GM10266 (cell line): Measurements from ENCODE around the gene NXPH4.

Source experiments
- DNase-seq: peaks from one replicate; pipeline ENCODE4 v3.0.0; 2012; ENCODE audit errors: extremely low spot score
- TF ChIP-seq, protein P1 (sequence below): IDR thresholded peaks from 2 replicates; pipeline ENCODE4 v1.5.1; 2012; ENCODE audit warnings: mild to moderate bottlenecking, low read depth; ENCODE audit not compliant: control insufficient read depth, insufficient read depth; ENCODE audit errors: missing control alignments

The NXPH4 gene

GRCh38 chr12:57250541-57250940 lies 33.9 kb downstream of the NXPH4 start:
- TF ChIP-seq, protein P1, sequence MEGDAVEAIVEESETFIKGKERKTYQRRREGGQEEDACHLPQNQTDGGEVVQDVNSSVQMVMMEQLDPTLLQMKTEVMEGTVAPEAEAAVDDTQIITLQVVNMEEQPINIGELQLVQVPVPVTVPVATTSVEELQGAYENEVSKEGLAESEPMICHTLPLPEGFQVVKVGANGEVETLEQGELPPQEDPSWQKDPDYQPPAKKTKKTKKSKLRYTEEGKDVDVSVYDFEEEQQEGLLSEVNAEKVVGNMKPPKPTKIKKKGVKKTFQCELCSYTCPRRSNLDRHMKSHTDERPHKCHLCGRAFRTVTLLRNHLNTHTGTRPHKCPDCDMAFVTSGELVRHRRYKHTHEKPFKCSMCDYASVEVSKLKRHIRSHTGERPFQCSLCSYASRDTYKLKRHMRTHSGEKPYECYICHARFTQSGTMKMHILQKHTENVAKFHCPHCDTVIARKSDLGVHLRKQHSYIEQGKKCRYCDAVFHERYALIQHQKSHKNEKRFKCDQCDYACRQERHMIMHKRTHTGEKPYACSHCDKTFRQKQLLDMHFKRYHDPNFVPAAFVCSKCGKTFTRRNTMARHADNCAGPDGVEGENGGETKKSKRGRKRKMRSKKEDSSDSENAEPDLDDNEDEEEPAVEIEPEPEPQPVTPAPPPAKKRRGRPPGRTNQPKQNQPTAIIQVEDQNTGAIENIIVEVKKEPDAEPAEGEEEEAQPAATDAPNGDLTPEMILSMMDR = no peak
- no peak for DNase-seq

- no peak for DNase-seq
- TF ChIP-seq, protein P1 = no peak
Observed at GRCh38 chr12:57250956-57251355, 34.4 kb downstream of the NXPH4 start, which contains the start of gene STAC3. STAC3 (minus strand) TSS chr12:57251187; CDS start chr12:57249636, 1,551 bp downstream.

- DNase-seq = no peak
Observed at GRCh38 chr12:57254506-57255280, 38.1 kb downstream of the NXPH4 start.

DNA sequence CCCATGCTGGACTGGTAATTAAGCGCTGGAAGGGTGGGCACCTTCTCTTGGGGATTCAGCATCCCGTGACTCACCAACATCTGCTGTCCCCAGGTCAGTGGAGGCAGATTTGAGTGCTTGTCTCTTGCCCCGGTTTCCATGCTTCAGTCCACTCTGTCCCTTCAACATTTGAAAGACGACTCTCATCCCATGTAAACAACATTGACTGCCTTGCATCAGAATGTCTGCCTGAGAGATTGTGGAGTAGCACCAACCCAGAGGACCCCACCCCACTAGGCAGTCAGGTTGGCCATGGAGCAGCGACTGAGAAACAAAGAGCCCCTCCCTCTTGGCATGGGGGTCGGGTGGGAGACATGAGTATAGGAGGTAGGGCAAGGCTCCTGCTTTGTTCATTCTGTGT lies 39.3 kb downstream of the NXPH4 start:
- no peak for DNase-seq
- TF ChIP-seq, protein P1 = no peak

More at GRCh38 chr12:57254506-57255280, 38.1 kb downstream of the NXPH4 start:
- TF ChIP-seq, protein P1 = no peak

- no peak for DNase-seq
- TF ChIP-seq, protein P1 = no peak
Observed at GRCh38 chr12:57258977-57259970, 42.7 kb downstream of the NXPH4 start.

GRCh38 chr12:57260366-57260765 lies 43.8 kb downstream of the NXPH4 start:
- no peak for DNase-seq
- TF ChIP-seq, protein P1 = no peak
